ENCODE measurements around the gene FBXL17.

DNA sequence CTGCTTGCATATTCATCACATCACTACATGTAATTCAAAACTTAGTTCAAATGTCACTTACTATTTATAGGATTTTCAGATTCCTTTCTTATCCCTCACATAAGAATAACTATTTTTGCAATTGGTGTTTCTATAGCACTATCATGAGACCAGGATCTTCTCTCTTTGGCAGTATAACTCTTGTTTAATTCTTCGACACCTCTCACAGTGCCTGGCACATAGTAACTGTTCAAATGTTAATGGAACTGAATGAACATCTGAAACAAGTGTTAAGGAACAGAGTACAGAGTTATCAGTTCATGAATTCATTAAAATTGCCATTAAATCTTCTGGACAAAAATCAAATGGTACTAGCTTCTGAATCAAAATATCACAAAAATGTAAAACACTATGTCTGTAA lies 40.0 kb downstream of the FBXL17 start:
- TF ChIP-seq TAF1 (IDR thresholded peaks at IDR 0.05; ENCODE audit: borderline replicate concordance, insufficient read depth, low read length) (no peak), POLR2AphosphoS5 (IDR thresholded peaks at IDR 0.05; ENCODE audit: low read depth, low read length) (no peak), SIN3A (IDR thresholded peaks at IDR 0.05; ENCODE audit: borderline replicate concordance, insufficient read depth, low read length) (no peak)
